A549 treated with RU486 at 1 μM for 4 hours (cell line): ENCODE measurements around the gene WDR64. TPM values are rescaled to one million over a fixed set of nuclear protein-coding genes. Genes with fewer than 3 reads are reported as not detected.

Experiments
- total RNA-seq: library from RNA; stranded (reverse); fragments of 200-300 nt; extraction: Qiagen RNA extraction; gene quantifications from 5 replicates; pipeline ENCODE4 v1.2.3, GENCODE V29; 2022; ENCODE audit warnings: low read depth

Gene WDR64
- not detected in 5 replicates for total RNA-seq

DNA sequence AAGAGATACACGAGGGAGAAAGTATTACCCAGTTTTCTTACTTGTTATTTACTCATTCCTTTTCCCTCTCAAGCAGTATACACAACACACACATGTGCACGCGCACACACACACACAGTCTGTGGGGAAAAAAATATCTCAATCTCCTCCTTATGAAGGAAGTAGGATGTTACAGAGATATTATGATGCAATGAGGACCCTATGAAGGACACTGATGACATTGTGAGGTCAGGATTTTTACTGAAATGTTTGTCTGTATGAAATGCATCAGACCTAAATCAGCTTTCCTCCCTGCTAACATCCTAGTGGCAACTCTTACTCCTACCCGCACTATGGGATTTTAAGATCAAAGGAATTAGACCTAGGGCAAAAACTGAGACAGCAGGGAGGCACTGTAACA is at the start of gene WDR64:
TSS of gene WDR64 (plus strand) at position 270 of the 400 bp plus-strand sequence. CDS start 204 bp downstream, outside the sequence.

DNA sequence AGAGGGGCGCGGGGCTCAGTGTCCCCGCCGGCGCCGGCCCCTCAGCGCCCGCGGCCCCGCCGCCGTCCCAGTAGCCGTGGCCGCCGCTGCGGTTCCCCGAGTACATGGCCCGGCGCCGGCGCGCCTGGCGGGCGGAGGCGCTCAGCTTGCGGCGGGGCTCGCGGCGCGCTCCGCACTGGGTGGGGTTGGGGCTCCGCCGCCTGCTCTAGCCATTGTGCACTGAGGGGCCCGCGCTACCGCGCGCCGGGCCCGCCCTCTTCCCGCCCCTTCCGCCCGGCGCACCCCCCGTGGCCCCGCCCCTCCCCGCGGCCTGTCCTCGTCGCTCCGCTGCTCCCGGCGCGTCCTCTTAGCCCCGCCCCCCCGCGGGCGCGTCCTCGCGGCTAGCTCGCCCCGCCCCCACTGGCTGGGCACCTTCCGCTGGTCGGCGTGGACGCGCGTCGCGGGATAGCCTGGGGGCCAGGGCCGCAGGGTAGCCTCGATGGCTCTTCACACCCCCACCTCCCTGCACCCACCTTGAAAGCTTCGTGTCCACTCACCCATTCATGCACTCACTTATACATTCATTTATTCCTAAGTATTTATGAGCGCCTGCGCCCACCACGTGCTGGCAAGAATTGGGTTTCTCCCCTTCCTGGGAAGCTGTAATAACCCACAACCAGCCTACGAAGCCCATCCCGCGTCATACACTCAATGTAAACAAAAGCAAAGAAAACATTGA is 11.8 kb upstream of the WDR64 start, which contains the start of the genes CHML and OPN3:
TSS of gene CHML (minus strand) at position 221 of the 718 bp plus-strand sequence. CDS start 4,603 bp downstream, outside the sequence.
TSS of gene OPN3 (minus strand) at position 221 of the 718 bp plus-strand sequence. CDS start at position 106, 115 bp downstream.

DNA sequence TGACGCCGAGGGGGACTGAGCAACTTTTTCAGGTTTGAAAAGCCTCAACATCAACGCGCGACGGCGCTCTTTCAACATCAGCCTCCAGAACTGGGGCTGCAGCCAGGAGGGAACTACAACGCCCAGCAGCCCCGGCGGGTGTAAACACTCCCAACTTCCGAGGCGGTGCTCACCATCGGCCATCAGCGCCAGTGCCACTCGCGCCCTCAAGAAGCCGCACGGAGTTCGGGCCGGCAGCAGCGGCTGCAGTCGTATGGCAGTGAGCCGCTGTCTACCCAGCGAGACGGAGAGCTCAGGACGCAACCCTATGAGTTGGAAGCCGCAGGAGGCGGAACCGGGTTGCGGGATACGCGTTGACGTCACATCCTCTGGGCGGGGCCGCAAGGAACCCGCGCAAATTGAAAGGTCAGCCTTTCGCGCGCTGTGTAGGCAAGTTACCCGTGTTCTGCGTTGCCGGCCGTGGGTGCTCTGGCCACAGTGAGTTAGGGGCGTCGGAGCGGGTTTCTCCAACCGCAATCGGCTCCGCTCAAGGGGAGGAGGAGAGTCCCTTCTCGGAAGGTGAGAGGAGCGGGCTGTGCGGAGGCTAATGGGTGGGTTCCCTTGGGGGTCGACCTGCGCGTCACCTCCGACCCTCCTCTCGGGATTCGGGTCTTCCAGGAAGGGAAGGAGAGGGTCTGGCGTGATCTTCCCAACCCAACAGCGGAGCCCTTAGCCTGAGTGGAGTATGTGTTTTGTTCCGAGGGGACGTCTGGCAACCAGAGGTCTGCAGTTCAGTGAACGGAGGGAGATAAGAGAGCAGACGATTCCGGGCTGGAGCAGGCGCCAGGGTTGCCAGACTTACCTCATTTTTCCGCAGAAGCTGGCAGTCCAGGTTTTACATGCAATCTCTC is 196.0 kb downstream of the WDR64 start, which contains the start of gene EXO1:
TSS of gene EXO1 (plus strand) at position 409 of the 890 bp plus-strand sequence. CDS start 2,222 bp downstream, outside the sequence.

Other genes with a start within 250 kb of the WDR64 start
- gene FH, start 132.5 kb upstream of the WDR64 start, total RNA-seq: 89.2 to 97.6 TPM (median 96.2 TPM) in 5 replicates
- gene KMO, start 119.9 kb upstream of the WDR64 start, total RNA-seq: 0.90 to 1.7 TPM (median 1.2 TPM) in 5 replicates
- gene CHML, start 11.9 kb upstream of the WDR64 start, total RNA-seq: 4.5 to 9.2 TPM (median 7.8 TPM) in 5 replicates
- 42.0 to 56.9 TPM (median 51.3 TPM) in 5 replicates for gene OPN3, start 11.9 kb upstream of the WDR64 start, total RNA-seq
- gene EXO1, start 195.9 kb downstream of the WDR64 start, total RNA-seq: 25.4 to 32.1 TPM (median 26.2 TPM) in 5 replicates